Measurements from ENCODE around the gene GTF3C6.
A peak's percentile ranks its signal among the peaks of the same experiment; 100 is the strongest.
"Not testable (repeated sequence)": the region's sequence is repeated elsewhere in the genome, so short reads cannot be mapped to it uniquely, and the experiment has no call there.

GTF3C6 gene

DNA sequence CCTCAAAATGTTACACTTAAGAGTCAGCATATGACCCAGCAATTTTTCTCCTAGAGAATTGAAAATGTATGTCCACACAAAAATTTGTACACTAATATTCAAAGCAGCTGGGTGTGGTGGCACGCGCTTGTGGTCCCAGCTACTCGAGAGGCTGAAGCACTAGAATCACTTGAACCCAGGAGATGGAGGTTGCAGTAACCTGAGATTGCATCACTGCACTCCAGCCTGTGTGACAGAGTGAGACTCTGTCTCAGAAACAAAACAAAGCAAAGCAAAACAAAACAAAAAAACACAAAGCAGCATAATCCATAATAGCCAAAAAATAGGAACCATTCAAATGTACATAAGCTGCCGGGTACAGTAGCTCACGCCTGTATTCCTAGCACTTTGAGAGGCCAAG is 21.7 kb downstream of the GTF3C6 start:
- no peak for DNase-seq

DNA sequence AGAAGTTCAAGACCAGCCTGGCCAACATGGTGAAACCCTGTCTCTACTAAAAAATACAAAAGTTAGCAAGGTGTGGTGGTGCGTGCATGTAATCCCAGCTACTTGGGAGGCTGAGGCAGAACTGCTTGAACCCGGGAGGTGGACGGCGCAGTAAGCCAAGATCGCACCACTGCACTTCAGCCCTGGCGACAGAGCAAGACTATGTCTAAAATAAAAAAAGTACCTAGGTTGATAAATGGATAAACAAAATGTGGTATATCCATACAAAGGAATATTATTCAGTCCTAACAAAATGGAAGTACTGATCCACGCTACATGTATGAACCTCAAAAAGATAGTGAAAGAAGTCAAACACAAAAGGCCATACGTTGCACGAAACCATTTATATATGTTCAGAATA is 22.1 kb downstream of the GTF3C6 start:
- no peak for DNase-seq

DNA sequence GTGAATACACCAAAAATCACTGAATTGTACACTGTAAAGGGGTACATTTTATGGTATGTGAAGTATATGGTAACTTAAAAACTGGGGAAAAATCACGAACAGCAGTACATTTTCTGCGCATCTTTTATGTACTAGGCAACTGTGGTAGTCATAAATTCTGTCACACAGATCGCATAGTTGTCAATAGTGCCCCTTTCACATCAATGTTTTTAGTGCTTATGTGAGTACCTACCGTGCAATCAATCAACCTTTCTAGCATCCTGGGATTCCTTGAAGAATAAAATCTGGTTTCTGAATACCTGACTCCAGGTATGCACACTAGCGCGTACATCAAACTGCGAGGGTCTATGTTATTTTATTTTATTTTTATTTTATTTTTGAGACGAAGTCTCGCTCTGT is 22.7 kb downstream of the GTF3C6 start:
- no peak for DNase-seq

DNA sequence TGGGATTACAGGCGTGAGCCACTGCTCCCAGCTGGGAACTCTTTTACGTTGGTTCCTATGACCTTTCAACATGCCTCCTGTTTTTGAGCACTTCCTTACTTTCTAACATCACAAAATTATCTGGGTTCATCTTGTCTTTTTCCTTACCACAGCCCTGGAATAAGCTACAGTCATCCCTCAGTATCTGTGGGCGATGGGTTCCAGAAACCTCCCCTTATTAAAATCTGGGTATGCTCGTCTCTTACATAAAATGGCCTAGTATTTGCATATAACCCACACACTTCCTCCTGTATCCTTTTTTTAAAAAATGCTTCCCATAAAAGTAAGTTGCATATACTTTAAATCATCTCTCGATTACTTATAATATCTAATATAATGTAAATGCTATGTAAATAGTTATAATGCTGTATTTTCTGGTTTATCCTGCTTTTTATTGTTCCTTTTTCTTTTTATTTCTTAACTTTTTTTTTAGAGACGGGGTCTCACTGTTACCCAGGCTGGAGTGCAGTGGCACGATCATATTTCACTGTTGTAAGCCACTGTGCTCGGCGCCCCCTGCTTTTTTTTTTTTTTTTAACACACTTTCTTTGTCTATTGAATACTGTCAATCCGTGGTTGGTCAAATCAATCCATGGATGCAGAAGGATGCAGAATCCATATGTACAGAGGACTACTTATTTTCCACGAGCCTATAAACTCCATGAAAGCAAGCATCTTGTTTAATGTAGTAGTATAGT is 32.5 kb downstream of the GTF3C6 start:
- no peak for DNase-seq

DNA sequence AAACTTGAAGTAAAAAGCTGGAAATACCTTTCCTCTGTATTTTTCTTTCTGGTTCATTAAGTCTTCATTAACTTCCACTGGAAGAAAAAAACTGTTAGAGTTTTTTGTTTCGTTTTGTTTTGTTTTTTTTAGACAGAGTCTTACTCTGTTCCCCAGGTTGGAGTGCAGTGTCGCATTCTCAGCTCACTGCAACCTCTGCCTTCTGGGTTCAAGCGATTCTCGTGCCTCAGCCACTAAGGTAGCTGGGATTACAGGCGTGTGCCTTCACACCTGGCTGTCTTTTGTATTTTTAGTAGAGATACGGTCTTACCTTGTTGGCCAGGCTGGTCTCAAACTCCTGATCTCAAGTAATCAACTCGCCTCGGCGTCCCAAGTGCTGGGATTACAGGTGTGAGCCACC is 38.2 kb downstream of the GTF3C6 start:
- no peak for DNase-seq

DNA sequence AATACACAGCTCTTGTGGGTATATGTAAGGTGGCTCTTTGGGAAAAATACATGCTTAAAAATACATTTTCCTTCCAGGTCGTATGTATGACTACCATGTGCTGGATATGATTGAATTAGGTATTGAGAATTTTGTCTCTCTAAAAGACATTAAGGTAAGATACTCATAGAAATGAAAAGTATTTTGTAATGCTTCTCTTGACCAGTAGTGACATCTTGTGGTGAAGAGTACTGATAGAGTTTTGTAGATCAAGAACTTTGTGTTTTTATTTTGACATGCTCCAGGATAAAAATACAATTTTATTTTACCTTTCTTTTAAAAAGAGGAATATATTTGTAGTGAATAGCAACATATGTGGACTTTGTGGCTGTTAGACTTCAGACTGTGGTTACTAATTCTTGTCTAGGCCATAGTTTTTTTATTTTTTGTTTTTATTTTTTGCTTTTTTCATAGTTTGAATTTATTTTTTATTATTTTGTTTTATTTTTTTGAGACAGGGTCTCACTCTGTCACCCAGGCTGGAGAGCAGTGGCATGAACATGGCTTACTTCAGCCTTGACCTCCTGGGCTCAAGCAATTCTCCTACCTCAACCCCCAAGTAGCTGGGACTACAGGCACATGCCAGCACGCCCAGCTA is 41.2 kb downstream of the GTF3C6 start:
- DNase-seq = peak in 1 of 2 experiments; percentile 1

DNA sequence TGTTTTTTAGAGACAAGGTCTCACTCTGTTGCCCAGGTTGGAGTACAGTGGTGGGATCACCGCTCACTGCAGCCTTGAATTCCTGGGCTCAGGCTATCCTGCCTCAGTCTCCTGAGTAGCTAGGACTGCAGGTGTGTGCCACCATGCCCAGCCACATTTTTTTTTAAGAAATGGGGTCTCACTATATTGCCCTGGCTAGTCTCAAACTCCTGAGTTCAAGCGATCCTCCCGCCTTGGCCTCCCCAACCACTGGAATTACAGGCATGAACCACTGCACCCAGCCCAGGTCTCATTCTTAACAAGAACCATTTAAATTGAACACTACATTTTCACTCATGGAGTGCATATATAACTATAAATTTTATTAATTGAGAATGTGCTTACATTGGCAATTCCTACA is 43.8 kb downstream of the GTF3C6 start:
- DNase-seq = no peak

DNA sequence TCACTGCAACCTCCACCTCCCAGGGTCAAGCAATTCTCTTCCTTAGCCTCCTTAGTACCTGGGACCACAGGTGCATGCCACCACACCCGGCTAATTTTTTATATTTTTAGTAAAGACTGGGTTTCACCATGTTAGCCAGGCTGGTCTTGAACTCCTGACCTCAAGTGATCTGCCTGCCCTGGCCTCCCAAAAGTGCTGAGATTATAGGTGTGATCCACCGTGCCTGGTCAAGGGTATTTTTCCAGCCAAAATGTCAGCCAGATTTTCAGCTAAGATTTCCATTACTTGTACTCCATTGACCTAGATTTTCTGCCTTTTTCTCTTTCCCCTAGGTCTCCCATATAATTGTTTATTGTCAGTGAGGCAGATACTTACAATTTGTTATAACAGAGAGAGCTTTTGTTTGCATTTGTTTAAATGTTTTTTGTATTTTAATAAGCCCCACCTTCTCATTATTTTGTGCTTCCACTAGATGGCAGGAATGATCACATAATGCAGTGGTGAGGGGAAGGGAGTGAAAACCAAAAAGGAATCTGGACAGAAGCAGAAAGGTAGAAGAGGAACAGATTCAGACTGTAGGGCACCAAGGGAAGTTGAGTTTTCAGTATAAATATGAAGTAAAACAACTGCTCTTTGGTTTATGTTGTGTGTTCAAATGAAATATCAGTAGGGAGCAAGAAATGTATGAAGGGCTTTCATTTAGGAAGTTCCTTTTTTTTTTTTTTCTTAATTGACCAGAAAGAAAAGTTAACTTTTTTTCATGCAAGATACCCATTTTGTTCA is 53.0 kb downstream of the GTF3C6 start:
- peak; percentile 9 to 31 for DNase-seq

DNA sequence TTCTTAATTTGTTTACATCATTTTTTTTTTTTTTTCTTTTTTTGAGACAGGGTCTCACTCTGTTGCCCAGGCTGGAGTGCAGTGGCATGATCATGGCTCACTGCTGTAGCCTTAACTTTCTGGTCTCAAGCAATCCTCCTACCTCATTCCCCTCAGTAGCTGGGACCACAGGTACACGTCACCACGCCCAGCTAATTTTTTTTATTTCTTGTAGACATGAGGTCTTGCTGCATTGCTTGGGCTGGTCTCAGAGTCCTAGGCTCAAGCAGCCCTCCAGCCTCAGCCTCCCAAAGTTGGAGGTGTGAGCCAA is 53.6 kb downstream of the GTF3C6 start:
- DNase-seq = no peak

DNA sequence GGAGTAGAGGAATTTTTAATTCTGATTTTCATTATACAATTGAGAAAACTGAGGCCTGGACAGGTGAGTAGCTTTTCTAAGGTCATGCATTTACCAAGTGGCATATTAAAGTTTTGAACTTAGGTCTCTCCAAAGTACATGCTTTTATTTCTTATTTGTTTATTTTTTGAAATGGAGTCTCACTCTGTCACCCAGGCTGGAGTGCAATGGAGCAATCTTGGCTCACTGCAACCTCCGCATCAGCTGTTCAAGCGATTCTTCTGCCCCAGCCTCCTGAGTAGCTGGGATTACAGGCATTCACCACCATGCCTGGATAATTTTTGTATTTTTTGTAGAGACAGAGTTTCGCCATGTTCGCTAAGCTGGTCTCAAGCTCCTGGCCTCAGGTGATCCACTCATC is 54.0 kb downstream of the GTF3C6 start:
- DNase-seq = not testable (repeated sequence)

DNA sequence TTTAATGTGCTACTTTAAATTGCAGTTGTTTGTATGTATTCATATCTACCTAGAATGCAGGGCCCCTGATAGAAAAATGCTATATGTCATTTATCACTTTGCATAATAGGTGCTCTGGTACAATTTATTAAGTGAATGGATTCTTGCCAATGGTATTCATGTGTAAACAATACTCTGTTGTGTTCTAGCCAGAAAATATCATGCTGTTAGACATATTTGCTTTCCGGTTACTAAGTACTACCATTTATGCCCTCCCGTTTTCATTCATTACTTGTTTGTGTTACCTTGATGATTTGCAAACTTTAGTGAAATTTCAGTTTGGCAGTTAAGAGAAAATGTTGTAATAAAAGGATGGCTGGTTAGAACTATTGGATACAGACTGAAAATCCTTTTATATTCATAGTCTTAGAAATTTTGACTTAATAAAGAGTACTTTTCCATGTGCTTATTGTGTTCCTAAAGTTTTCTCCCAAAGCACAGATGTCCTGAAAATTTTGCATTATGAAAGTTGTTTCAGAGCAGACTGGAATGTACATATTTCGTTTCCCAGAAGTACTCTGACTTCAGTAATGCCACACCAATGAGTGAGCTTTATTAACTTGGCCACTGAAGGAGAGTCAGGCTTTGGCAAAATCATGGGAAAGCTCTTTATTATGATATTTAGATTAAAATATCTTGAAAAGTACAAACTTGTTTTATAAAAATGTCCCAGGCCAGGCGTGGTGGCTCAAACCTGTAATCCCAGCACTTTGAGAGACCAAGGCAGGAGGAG is 54.8 kb downstream of the GTF3C6 start:
- peak; percentile 4 to 7 for DNase-seq

DNA sequence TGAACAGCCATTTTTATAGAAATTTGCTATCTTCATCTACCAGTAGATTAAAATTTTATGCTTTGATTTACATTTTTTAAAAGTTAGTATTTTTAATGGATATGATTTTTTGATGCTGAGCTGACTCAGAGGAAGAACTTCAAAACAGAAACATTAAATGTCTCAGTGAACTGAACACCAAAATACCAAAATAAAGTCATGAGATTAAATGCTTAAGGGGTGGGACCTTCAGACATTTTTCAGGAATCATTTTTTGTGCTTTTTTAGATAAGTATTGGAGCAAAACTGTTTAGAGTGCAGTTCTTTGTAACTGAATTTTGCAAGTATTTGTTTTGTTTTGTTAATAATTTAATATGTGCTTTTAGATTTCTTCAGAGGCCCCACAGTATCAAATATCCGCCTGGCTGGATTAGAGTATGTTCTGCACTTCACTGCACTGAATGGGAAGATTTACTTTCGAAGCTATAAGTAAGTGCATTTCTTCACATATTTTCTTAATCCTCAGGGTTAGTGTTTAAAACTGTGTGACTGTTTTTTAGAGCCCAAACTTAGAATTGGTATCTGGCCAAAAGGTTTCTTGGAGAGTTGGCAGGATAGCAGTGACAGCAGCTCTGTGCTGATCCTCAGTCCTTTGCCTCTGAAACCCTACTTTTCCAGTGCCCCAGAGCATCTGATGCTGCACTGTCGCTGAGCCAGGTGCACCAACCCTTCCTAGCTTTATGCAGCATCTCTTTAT is 57.1 kb downstream of the GTF3C6 start:
- DNase-seq = peak in 1 of 2 experiments; percentile 52

DNA sequence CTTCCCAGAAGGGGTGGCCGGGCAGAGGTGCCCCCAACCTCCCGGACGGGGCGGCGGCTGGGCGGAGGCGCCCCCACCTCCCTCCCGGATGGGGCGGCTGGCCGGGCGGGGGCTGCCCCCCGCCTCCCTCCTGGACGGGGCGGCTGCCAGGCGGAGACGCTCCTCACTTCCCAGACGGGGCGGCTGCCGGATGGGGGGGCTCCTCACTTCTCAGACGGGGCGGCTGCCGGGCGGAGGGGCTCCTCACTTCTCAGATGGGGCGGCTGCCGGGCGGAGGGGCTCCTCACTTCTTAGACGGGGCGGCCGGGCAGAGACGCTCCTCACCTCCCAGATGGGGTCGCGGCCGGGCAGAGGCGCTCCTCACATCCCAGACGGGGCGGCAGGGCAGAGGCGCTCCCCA is 58.7 kb downstream of the GTF3C6 start:
- DNase-seq = not testable (repeated sequence)
